ENCODE measurements around the gene FMN1. TPM values are rescaled to one million over a fixed set of nuclear protein-coding genes. Genes with fewer than 3 reads are reported as not detected.
"Not testable (repeated sequence)": the region's sequence is repeated elsewhere in the genome, so short reads cannot be mapped to it uniquely, and the experiment has no call there.

Gene FMN1
- total RNA-seq, 1 donor from 2014 or later = 20.1 TPM

GRCh38 chr15:33074212-33074611 is 120.3 kb downstream of the FMN1 start:
- TF ChIP-seq POLR2AphosphoS5 (IDR thresholded peaks at IDR 0.05; ENCODE audit: insufficient read depth in 1 of 2, low read depth in 1 of 2) (no peak), CTCF (IDR thresholded peaks at IDR 0.05) (no peak)
- H3K9me3 ChIP-seq = no peaks in the 10 kb centered on the region
- no peak for DNase-seq (ENCODE audit: extremely low spot score in 2 of 2)

GRCh38 chr15:33071451-33071850 is 123.1 kb downstream of the FMN1 start:
- H3K27me3 ChIP-seq = no peaks in the 10 kb centered on the region
- DNase-seq (ENCODE audit: extremely low spot score in 2 of 2) = no peak
- H3K36me3 ChIP-seq = no peaks in the 10 kb centered on the region
- no peak overlapping the region for H3K4me3 ChIP-seq
- no peak overlapping the region for H3K27ac ChIP-seq
- peaks cover 28% of the 10 kb centered on the region for H3K4me1 ChIP-seq
- H3K9me3 ChIP-seq = no peaks in the 10 kb centered on the region
- intact Hi-C loops (cut with DNase I) = no loop called here
- no peak for TF ChIP-seq POLR2AphosphoS5 (IDR thresholded peaks at IDR 0.05; ENCODE audit: insufficient read depth in 1 of 2, low read depth in 1 of 2)
- no peak for TF ChIP-seq POLR2A (IDR thresholded peaks at IDR 0.05)
- TF ChIP-seq CTCF (IDR thresholded peaks at IDR 0.05) = no peak

More at GRCh38 chr15:33074212-33074611, 120.3 kb downstream of the FMN1 start:
- Histone ChIP-seq H3K4me3 (no peak overlapping the region), H3K27me3 (no peaks in the 10 kb centered on the region), H3K4me1 (peaks cover 2% of the 10 kb centered on the region), H3K36me3 (no peaks in the 10 kb centered on the region), H3K27ac (no peak overlapping the region)
- intact Hi-C loops (cut with DNase I) = no loop called here

GRCh38 chr15:33069903-33070302 is 124.6 kb downstream of the FMN1 start:
- H3K27me3 ChIP-seq; H3K4me3 ChIP-seq; H3K36me3 ChIP-seq; H3K9me3 ChIP-seq; DNase-seq (ENCODE audit: extremely low spot score in 2 of 2); H3K27ac ChIP-seq; intact Hi-C loops (cut with DNase I): not testable (repeated sequence)
- peaks cover 33% of the 10 kb centered on the region for H3K4me1 ChIP-seq

- DNase-seq (ENCODE audit: extremely low spot score in 2 of 2) = no peak
- no peaks in the 10 kb centered on the region for H3K27me3 ChIP-seq
- no peaks in the 10 kb centered on the region for H3K36me3 ChIP-seq
- no peaks in the 10 kb centered on the region for H3K9me3 ChIP-seq
- TF ChIP-seq CTCF (IDR thresholded peaks at IDR 0.05) (no peak), POLR2AphosphoS5 (IDR thresholded peaks at IDR 0.05; ENCODE audit: insufficient read depth in 1 of 2, low read depth in 1 of 2) (no peak)
- H3K27ac ChIP-seq = peak overlapping the region; percentile 59
- H3K4me1 ChIP-seq = peaks cover 33% of the 10 kb centered on the region
- H3K4me3 ChIP-seq = no peak overlapping the region
- intact Hi-C loops (cut with DNase I) = no loop called here
Measured at GRCh38 chr15:33069161-33069560, 125.4 kb downstream of the FMN1 start.

GRCh38 chr15:33068511-33068990 is 126.0 kb downstream of the FMN1 start:
- H3K9me3 ChIP-seq = no peaks in the 10 kb centered on the region
- H3K36me3 ChIP-seq = no peaks in the 10 kb centered on the region
- peaks cover 33% of the 10 kb centered on the region for H3K4me1 ChIP-seq
- H3K27ac ChIP-seq = peak overlapping the region; percentile 59
- H3K27me3 ChIP-seq = no peaks in the 10 kb centered on the region
- no peak overlapping the region for H3K4me3 ChIP-seq
- DNase-seq (ENCODE audit: extremely low spot score in 2 of 2) = no peak
- intact Hi-C loops (cut with DNase I) = no loop called here
- no peak for TF ChIP-seq CTCF (IDR thresholded peaks at IDR 0.05)
- TF ChIP-seq POLR2AphosphoS5 (IDR thresholded peaks at IDR 0.05; ENCODE audit: insufficient read depth in 1 of 2, low read depth in 1 of 2) = peak in 1 of 2 donors; percentile 19
- no peak for TF ChIP-seq POLR2A (IDR thresholded peaks at IDR 0.05)

All from vagina (tissue), 2 donors.